UCSD-AML1 (cell line): ENCODE data around the gene NKAIN2.

Experiments used
- DNase-seq: peaks from one replicate; lab custom pipeline; 2025; ENCODE audit not compliant: unreplicated experiment; lab: John Stamatoyannopoulos, UW

Gene NKAIN2

GRCh38 chr6:124866040-124866439, 1062.4 kb downstream of the NKAIN2 start:
- no peak for DNase-seq

- DNase-seq, result no peak
Measured at GRCh38 chr6:124867121-124867520, 1063.5 kb downstream of the NKAIN2 start.

GRCh38 chr6:124868481-124868880, 1064.8 kb downstream of the NKAIN2 start:
- no peak for DNase-seq

- DNase-seq, result no peak
Measured at GRCh38 chr6:124869416-124869815, 1065.8 kb downstream of the NKAIN2 start.

GRCh38 chr6:124870611-124871459, 1067.2 kb downstream of the NKAIN2 start:
- DNase-seq, result no peak

- no peak for DNase-seq
Measured at GRCh38 chr6:124872361-124873065, 1068.8 kb downstream of the NKAIN2 start.

- no peak for DNase-seq
Measured at GRCh38 chr6:124873066-124873410, 1069.4 kb downstream of the NKAIN2 start.
